Kasumi-1 (cell line): Measurements from ENCODE around the gene RBM24.
"Not testable (repeated sequence)": the region's sequence is repeated elsewhere in the genome, so short reads cannot be mapped to it uniquely, and the experiment has no call there.

Source experiments
- DNase-seq, 2 experiments: peaks; one replicate each; lab custom pipeline; 2025; lab: John Stamatoyannopoulos, UW

The RBM24 gene

GRCh38 chr6:17291778-17292177, 10.6 kb downstream of the RBM24 start:
- no peak for DNase-seq

DNA sequence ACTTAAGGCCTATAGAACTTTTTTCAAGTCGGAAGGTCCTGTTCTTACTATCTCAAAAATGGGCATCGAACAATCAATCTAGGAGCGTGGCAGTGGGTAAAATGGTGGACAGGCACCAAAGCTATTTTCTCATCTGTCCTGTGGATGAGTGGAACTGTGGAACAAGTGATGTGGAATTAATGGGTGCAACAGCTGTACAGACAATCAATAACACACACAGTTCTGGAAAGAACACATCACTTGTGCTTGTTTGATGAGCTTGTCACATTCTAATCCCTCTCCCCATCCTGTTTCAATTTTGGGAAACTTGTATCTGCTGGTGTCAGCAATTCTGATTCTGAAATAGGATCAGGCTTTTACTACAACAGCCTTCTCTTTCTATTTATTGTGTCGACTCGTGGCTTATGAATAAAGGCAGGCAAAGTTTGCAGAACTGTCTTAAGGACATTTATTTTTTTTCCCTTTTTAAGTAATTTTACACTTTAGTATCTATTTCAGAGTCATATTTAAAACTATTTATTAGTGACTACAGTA, 11.5 kb downstream of the RBM24 start:
- no peak for DNase-seq

GRCh38 chr6:17293395-17293794, 12.2 kb downstream of the RBM24 start:
- DNase-seq = no peak

DNA sequence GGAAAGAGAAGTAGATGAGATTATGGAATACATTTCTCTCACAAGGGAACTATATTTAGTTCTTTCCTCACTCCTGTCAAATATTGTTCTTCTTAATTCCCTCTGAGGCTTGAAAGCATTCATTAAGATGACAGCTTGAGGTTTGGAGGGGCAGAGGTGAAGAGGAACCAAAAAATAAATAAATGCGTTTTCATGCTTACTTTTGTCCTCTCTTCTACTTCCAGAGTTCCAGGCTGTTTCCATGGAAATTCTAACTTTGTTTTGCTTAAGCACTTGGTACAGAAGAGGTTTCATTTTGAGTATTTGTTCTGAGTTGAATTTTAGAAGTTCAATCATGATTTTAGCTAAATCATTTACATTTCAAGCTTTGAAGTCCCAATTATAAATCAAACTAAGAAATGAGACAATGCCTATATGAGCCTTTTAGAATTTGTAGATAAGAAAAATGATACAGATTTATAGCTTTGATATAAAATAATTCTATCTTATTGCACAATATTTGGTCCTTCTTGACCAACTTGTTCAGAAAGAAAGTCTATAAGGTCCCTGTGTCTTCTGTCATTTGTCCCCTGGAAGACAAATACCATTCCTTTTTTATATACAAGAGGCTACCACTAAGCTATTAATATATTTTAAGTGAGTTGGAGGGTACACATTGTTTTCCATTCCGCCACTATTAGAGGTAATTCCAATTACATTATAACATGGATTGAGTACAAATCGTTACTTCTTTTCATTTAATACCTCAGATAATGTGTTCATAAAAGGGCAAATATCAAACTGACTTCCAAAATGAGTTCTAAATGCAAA, 16.3 kb downstream of the RBM24 start:
- DNase-seq = no peak

DNA sequence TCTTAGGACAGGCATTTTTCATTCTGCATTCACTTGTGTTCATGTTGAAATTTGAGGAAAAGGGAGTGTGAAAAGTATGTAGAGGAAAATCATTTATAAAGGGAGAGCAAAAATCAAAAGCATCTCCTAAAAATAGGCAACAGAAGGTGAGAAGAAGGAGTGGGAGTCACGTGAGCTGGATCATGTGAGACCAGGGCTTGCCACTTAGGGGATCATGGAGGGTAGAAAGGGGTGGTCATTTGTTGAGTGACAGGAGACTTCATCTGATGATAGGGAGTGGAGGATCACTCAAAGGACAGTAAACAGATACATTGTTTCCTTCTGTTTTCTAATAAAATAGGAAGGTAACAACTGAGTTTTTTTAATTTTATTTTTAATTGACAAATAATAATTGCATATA, 17.1 kb downstream of the RBM24 start:
- DNase-seq = no peak

- DNase-seq = no peak
These were observed 18.1 kb downstream of the RBM24 start for GRCh38 chr6:17299222-17299621.

DNA sequence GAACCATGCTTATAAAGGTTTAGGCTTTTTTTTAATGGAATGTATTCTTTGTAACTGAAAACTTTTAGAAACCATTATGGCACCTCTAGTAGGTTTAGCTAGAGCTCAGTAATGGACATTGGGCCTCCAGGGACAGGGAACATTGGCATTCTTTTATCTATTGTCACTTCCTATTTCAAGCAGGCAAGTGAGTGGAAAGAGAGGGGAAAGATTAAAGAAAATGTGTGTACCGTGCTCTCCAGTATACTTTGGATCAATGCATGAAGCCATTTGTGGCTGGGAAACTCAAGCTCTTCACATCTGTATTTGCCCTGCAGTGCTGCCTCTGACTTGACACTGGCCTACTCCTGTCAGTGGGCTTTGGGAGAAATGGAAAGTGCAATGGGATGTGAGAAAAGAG, 18.6 kb downstream of the RBM24 start:
- no peak for DNase-seq

DNA sequence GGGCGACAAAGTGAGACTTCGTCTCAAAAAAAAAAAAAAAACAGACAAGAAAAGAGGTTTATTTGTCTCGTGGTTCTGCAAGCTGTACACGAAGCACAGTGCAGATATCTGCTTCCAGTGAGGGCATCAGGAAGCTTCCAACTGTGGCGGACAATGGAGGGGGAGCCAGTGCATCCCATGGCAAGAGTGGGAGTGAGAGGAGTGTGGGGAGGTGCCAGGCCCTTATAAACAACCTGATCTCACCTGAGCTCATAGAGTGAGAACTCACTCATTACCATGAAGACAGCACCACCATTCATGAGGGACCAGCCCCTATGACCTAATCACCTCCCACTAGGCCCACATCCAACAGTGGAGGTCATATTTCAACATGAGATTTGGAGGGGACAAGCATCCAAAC, 19.5 kb downstream of the RBM24 start:
- DNase-seq = no peak

DNA sequence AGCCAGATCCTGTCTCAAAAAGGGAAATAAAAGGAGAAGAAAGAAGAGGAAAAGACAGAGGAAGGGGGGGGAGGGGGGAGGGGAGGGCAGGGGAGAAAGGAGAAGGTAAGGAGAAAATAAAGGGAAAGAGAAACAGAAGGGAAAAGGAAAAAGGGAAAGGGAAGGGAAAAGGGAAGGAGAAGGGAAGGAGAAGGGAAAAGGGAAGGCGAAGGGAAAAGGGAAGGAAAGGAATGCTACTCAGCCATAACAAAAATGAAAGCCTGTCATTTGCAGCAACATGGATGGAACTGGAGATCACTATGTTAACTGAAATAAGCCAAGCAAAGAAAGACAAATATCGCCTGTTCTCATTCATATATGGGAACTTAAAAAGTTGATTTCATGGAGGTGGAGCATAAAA, 22.3 kb downstream of the RBM24 start:
- no peak for DNase-seq

DNA sequence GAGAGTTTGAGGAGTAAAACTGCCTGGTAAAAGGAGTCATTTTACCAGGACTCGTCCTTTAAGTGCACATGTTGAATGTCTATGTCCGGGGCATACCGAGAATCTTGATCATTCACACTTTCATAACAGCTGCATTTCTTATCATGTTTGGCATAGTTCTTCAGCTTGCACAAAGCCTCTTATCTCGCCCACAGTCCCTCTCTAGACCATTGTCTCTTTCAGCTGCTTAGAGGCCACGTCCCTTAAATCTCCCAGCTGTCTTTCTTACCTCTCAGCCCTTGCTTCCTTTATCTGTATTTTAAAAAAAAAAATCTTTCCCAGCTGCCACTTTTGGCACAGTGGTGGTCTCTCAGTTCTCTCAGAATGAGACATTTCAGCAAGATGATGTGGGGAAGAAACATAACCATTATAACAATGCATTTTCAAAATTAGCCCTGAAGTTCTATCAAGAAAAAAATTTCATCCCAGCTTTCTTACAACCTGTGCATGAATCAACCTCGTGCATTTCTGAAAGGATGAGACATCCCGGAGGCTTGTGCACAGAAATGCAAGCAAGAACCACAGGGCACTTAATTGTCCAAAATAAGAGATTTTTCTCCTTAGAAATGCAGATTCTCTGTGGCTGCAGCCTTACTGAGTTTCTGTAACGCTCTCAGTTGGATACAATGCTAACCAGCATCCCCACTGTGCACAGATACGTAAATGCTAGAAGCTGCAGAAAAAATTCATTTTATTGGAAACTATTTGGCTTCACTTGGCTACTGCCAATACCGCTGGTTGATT, 24.2 kb downstream of the RBM24 start:
- no peak for DNase-seq

DNA sequence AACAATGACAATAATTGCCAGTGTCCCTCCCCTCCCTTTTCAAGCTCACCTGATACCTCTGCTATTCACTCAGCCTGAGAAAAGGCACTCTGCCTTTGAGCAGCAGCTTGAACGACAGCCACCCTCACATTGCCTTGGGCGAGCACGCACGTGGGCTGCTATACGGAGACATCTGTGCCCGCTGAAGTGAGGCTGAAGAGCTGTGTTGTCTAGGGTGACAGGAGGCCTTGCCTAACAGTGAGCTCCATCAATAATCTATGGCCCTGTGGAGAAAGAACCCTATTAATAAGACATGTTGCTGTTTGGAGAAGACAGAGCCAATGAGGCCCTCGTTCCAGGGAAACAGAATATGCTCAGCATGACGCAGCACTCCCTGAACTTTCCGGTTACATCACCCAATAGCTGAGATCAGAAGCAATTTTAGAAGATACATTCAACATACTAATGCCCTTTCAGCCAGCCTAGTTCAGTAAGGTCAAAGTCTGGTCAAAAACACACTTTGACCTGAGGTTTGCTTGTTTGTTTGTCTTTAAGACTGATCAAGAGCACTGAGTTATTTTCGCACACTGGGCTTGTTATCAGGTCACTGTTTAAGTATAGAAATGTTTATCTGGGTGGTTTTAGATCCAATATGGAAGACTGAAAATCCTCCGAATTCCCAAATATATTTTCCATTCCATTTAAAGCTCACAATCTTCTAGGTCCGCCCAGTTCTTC, 30.6 kb downstream of the RBM24 start:
- no peak for DNase-seq

DNA sequence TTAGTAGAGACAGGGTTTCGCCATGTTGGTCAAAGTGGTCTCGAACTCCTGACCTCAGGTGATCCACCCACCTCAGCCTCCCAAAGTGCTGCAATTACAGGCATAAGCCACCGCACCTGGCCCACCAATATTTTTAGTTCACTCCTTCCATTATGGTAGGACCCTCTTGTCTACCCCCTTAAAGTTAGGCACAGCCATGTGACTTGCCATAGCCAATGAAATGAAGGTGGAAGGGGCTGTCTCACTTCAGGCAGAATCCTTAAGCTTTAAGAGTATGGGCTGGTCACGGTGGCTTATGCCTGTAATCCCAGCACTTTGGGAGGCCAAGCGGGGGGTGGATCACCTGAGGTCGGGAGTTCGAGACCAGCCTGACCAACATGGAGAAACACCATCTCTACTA, 32.1 kb downstream of the RBM24 start:
- DNase-seq = not testable (repeated sequence)

DNA sequence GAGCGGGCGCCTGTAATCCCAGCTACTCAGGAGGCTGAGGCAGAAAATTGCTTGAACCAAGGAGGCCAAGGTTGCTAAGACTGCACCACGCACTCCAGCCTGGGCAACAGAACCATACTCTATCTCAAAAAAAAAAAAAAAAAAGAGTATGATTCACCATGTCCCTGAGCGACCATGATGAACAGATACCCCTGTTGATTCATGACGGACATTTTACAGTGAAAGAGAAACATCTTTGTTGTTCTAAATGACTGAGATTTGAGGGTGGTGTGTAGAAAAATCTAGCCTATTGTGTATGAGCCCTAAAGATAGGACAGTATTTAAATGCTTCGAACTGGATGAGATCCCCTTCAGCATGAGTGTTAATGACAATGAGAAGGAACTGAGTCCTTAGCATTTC, 32.8 kb downstream of the RBM24 start:
- no peak for DNase-seq

GRCh38 chr6:17315262-17315661, 34.1 kb downstream of the RBM24 start:
- no peak for DNase-seq

DNA sequence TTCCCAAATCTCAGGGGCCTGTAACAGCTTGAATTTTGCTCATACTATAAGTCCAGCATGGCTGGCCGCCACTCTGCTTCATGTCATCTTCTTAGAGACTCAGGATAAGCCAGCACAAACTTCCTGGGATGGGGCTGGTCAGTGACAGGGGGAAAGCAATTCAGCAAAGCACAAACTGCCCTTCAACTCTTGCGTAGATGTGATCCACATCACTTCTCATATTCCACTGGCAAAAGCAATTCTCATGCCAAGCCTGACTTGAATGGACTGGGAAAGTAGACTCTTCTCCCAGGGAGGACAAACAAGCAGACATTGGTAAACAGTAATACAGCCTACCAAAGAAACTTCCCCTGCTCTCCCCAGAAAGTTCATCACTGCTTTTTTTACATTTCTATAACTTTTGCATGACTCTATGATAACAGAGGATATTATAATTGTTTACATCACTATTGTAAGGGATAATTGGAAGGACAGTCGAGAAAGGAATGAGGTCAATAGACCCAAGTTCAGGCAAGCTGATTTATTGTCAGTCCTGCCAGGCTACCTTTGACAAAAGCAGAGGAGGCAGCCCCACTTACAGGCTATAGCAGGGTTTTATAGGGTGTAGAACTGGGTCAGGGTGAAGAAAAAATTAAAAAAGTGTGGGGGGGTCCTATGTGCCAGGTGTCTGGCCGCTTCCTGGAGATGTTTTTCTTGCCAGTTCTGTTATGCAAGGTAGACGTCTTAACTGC, 37.4 kb downstream of the RBM24 start:
- no peak for DNase-seq

DNA sequence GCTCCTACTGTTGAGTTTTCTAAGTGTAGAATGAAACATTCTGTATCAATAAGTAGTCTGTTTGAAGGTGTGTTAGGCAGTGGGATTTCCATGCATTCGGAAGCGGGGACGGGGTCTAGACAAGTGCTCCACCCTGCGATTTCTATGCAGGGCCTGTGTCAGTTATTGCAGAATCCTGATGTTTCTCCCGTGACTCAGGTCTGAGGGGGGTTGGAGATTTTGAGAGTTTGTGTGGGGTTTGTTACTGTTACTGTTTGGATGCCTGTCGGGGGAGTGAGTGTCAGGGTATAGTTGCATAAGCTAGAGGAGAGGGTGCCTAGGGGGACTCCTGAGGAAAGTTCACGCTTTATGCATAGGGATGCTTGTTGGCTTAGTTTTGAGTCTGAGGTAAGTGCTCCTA, 39.1 kb downstream of the RBM24 start:
- DNase-seq = not testable (repeated sequence)

GRCh38 chr6:17331238-17331637, 50.1 kb downstream of the RBM24 start:
- DNase-seq = no peak

GRCh38 chr6:17334265-17334664, 53.1 kb downstream of the RBM24 start:
- DNase-seq = no peak

DNA sequence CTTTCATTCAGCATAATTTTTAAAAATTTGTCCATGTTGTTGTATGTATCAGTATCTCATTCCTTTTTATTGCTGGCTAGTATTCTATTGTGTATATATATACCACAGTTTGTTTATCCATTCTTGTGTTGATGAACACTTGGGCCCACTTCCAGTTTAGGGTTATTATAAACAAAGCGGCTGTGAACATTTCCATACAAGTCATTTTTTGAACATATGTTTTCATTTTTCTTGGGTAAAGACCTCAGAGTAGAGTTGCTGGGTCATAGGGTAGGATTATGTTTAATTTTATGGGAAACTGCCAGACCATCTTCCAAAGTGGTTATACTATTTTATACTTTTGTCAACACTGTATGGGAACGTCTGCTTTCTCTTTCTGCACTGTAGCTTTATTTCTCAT, 55.3 kb downstream of the RBM24 start:
- no peak for DNase-seq

- DNase-seq = no peak
These were observed 58.1 kb downstream of the RBM24 start for GRCh38 chr6:17339308-17339670.

DNA sequence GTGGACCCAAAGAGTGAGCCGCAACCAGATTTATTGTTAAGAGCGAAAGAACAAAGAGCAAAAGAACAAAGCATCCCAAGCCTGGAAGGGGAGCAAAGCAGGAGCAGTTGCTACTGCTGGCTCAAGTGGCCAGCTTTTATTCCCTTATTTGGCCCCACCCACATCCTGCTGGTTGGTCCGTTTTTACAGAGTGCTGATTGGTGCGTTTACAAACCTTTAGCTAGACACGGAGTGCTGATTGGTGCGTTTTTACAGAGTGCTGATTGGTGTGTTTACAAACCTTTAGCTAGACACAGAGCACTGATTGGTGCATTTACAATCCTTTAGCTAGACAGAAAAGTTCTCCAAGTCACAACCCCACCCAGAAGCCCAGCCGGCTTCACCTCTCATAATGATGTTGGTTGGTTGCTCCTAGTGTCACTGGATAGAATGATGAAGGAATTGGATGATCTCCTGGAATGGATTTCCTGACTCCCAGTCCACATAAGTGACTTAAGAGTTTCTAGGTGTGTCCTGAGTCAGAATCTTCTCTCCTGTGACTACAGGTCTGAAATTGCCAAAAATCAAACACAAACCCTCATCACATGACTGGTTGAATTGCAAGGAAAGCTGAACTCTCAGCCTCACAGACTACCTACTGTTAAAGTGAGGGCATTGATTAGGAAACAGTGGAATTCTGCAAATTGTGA, 60.1 kb downstream of the RBM24 start:
- DNase-seq = no peak
